Dedifferentiated amniotic fluid mesenchymal stem cell (primary cell): ENCODE measurements around the gene ART5.
"Not testable (repeated sequence)": the region's sequence is repeated elsewhere in the genome, so short reads cannot be mapped to it uniquely, and the experiment has no call there.

Experiments used
- DNase-seq: peaks from one replicate; pipeline ENCODE4 v3.0.0-alpha.2; 2016; ENCODE audit errors: extremely low spot score

Gene ART5

DNA sequence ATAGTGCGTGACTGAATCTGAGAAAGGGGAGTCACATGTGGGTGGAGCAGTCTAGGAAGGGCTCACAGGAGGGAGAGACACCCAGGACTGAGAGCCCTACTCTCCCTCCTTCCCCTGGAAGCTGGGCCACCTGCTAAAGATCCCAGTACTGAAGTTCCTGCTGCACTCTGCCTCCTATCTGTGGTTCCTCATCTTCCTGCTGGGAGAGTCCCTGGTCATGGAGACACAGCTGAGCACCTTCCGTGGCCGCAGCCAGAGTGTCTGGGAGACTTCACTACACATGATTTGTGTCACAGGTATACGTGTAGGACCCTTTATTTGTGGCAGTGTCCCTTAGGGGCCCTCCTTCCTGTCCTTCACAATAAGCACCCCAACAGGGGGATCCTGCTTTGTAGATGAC, 19.3 kb downstream of the ART5 start:
- DNase-seq, result no peak

DNA sequence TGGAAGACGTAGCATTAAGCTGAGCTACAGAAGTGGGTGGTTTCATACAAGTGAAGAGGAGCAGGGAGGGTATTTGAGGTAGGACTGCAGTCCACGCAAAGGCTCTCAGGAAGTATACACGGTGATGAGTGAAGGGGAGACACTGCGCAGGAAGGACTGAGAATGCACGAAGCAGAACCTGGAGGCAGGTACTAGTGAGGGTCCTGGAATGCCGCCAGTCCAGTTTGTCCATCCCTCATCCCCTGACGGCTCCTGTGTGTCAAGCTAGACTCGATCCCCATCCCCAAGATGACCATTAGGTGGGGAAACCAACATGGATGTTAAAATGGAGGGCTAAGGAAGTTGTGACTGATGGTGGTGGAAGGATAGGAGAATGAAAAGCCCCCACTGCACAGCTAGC, 23.8 kb downstream of the ART5 start:
- DNase-seq, result no peak

DNA sequence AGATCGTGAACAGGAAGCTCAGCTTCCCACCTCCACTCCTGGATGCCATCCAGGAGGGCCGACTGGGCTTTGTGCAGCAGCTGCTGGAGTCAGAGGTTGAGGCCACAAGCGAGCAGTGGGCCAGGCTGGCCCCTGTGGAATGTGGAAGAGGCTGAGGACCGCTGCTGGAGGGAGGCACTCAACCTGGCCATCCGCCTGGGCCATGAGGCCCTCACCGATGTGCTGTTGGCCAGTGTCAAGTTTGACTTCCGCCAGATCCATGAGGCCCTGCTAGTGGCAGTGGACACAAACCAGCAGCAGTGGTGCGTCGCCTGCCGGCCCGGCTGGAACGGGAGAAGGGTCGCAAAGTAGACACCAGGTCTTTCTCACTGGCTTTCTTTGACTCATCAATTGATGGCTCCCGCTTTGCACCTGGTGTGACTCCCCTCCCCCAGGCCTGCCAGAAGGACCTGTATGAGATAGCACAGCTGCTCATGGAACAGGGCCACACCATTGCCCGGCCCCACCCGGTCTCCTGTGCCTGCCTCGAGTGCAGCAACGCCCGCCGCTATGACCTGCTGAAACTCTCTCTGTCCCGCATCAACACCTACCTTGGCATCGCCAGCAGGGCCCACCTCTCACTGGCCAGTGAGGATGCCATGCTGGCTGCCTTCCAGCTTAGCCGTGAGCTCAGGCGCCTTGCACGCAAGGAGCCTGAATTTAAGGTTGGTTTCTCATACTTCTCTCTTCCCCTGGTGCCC, 24.9 kb downstream of the ART5 start:
- DNase-seq, result no peak

DNA sequence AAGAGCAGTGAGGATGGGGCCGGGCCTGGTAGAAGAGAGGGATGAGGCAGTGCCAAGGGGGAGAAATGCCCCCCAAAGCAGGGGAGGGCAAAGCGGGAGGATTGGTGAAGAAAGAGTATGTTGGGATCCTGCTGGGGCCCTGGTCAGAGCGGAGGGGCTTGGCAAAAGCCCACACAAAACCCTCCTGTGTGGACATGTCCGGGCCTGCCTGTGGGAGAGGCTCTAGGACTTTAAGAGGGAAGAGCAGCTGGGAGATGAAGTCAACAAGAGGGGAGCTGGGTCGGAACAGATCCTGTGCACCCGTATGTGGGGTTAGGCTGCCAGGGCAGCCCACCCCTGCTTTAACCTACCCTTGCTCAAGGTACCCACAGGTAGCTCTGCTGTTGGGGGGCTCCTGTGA, 25.8 kb downstream of the ART5 start:
- no peak for DNase-seq

DNA sequence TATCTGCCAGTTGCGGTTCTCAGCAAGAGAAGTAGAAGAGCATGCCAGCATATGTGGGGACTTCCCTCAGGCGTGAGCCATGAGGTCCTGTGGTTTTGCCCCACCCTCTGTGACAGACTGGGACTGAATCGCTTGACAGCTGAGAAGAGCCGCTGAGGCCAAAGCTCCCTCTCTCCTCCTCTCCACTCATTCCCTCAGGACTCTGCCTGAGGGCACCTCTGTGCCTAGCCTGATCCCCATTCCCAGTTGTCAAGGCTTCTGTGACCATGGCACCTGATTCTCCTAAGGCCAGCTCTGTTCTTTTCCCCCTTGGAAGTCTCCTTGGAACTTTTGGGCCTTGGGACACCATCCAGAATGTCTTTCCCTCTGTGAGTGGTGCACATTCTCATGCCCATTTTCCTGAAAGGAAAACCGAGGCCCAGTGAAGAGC, 27.0 kb downstream of the ART5 start:
- DNase-seq, result no peak

DNA sequence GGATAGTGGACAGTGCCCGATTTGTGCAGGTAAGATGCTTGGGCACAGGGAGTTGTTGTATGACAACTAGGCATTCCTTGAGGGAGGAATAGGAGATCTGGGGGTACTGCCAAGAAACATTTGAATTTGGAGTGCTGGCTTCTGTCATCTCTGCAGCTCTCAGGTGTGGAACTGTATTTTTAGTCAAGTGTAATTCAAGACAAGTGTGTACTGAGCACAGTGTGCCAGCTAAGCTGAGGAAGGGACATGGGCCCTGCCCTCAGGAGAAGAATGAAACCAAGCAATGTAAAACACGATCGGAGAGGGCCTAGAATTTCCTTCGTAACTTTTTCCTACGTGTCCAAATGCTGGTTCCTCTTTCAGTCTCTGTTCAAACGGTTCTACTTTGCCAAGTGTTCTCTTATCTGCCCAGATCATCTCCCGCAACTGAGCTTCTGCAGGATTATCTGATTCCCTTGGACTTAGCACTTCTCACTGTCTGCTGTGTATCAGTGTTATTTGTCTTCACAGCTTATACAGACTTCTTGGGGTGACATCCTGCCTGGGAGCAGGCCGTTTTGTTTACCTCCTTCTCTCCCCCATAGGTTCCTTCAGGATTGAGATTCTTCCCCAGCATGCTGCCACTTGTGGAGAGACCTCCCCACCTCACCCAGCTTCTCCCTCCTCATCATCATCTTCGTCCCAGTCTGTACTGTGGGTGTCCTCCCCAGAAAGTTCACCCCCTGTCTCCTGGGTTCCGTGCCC, 27.6 kb downstream of the ART5 start:
- no peak for DNase-seq

DNA sequence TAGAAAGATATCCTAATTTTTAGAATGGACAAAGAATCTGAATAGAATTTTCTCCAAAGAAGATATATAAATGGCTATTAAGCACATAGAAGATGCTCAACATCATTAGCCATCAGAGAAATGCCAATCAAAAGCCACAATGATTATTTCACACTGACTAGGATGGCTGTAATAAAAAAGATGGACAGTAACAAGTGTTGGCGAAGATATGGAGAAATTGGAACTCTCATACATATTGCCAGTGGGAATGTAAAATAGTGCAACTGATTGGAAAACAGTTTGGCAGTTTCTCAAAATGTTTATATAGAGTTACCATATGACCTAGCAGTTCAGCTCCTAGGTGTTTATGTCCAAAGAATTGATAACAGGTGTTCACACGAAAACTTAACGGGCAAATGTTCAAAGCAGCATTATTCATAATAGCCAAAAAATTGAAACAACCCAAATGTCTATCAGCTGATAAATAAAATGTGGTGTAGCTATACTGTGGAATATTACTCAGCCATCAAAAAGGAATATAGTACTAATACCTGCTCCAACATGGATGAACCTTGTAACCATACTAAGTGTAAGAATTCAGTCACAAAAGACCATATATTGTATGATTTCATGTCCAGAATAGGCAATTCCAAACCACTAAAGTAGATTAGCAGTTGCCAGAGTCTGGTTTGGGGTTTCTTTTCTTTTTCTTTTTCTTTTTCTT, 29.7 kb downstream of the ART5 start:
- DNase-seq, result no peak

DNA sequence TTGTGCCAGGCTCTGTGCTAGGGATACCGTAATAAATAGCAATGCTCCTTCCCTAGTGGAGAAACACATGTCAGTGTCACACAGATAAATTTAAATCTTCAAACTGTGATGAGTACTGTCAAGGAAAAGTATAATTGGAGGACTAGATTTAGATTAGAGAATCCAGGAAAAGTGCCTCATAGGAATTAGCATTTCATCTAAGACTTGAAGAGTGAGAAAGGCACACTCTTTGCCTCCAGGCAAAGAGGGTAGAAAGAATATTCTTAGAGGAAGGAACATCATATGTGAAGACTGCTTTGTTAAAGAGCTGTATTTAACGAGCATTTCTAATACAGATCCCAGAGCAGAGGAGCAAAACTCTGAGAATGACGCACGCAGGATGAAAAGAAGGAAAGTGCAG, 30.9 kb downstream of the ART5 start:
- no peak for DNase-seq

DNA sequence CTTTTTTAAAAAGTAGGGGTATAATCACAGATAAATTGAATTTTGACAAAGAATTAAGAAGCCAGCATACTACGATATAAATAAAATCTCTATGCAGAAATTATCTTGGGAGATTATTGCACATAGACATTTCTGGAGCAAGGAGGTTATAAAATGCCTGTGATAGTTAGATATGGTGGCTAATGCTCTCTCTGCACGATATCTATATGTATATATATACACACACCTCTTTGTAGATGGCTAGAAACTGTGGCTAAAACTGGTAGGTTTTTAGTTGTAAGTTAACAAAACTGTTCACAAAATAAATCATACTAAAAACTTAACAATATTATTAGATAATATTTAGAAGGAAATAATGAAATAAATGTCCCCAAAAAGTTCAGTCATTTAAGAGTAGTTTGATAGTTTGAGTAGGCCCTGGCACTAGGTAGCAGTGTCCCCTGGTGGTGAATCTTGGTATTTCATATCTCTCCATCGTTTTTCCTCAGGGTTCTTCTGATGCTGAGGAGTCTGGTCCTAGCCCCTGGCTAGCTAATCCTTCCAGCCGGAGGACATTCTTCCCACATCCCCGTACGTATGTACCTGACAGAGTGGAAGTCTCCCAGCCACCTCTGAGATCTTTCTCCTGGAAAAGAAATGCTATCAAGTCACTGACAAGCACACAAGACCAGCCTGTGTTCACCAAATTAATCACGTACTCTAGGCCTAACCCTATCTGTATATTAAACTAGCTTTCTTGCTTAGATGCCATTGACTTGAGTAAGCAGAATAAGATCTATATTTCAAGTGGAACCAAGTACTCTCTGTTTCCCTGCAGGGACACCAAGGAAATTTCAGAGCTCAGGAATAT, 32.2 kb downstream of the ART5 start:
- peak; percentile 59 for DNase-seq

DNA sequence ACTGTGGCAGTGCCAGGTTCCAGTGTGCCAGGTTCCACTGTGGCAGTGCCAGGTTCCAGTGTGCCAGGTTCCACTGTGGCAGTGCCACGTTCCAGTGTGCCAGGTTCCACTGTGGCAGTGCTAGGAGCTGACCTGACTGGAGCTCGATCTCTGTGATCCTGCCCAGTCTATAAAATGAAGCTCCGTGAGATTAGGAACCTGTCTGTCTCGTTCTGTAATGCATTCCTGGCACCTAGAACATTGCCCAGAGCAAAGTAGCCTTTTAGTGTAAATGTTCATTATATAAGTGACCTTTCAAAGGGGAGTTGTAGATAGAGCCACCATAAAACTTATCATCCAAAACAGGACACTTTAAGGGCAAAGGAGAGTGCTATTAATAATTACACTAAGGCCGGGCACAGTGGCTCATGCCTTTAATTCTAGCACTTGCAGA, 36.0 kb downstream of the ART5 start:
- no peak for DNase-seq

DNA sequence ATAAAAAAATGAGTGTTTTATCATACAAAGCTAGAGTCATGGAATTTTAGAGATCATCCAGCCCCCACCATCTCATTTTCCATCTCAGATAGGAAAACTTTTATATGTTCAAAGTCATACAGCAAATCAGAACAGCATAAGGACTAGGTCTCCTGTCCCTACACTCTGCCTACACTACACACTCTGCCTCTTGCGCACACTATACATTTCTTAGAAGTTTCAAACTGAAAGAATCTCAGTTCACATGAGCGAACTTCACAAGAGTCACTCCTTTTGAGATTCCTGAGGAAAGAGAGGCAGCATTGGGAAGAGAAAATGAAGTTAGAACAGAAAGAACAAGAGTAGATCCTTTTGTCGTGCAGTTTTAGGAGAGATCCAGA, 36.5 kb downstream of the ART5 start:
- no peak for DNase-seq

DNA sequence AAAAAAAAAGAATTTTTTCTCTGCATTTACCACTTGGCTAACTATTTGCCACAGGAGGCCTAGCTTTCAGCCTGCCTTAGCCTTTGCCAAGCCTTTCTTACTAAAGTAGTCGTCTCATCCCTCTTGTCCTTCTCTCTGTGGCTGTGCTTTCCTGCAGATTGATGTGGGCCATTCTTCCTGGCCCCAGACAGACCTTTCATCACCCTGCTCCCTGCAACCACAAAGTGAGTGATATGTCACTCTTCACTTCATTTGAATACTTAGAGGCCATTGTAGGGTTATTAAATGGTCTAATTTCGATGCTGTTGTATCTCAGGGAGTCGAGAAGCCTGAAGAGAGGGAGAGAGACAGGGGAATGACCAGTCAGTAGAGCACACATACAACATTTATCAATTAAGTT, 37.6 kb downstream of the ART5 start:
- DNase-seq, result no peak

DNA sequence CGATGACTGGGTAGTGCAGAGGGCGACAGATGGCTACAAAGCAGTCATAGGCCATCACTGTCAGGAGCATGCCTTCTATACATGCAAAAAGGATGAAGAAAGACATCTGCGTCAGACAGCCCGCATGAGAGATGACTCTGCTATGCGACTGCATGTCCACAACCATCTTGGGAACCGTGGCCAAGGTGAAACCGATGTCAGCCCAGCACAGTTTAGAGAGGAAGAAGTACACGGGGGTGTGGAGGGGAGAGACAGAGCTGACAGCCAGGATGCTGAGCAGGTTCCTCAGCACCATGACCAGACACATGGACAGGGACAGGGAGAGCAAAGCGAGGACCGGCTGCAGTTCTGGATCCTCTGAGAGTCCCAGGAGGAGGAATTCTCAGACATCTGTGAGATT, 41.6 kb downstream of the ART5 start:
- DNase-seq, result not testable (repeated sequence)

DNA sequence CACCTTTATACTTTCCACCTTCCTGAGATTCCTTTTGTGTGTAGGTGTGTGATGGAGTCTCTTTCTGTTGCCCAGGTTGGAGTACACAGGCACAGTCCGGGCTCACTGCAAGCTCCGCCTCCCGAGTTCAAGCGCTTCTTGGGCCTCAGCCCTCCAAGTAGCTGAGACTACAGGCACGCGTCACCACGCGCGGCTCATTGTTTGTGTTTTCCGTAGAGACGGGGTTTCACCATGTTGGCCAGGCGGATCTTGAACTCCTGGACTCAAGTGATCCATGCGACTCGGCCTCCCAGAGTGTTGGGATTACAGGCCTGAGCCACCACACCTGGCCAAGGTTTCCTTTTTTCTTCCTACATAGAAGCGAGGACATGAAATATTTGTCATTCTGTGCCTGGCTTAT, 44.0 kb downstream of the ART5 start:
- DNase-seq, result not testable (repeated sequence)

DNA sequence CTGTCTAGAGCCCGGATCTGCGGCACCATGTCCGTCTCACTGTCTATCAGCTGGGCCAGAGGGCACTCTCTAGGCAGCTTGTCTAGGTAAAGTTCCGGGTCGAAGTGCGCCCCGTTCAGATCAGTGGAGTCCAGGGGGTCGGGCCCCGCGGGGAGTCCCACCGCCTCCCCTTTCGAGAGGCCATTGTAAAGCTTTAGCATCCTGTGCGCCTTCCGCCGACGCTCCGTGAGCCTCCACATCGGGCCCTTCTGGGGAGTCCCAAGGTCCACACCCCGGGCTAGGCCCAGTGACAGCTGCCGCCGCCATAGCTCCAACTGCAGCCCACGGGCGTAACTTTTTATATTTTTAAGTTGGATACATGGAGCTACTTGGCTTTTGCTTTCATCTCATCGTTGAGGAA, 50.5 kb downstream of the ART5 start:
- not testable (repeated sequence) for DNase-seq

DNA sequence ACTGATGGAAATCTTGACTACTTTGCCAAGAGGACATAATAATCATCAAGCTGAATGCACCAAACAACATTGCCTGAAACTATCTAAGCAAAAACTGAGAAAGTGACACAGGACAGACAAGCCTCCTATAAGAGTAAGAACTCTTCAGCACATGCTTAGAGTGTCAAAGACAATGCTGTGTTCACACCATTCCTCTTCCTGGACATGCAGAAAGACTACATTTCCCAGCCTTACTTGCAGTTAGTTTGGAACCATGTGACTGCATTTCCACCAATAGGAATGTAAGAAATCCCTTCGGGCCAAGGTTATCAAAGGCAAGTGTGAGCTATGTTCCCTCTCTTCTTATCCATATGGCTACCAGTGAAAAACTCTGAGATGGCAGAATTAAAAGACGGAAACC, 51.6 kb downstream of the ART5 start:
- not testable (repeated sequence) for DNase-seq

DNA sequence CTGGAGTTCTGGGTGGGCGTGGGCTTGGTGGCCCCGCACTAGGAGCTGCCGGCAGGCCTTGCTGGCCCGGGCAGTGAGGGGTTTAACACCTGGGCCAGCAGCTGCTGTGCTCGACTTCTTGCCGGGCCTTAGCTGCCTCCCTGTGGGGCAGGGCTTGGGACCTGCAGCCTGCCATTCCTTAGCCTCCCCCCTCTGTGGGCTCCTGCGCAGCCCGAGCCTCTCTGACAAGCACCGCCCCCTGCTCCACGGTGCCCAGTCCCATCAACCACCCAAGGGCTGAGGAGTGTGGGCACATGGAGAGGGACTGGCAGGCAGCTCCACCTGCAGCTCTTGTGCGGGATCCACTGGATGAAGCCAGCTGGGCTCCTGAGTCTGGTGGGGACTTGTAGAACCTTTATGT, 53.0 kb downstream of the ART5 start:
- DNase-seq, result not testable (repeated sequence)
